Neural cell (in vitro differentiated cells): ENCODE measurements around the gene COX7A2L. TPM values are rescaled to one million over a fixed set of nuclear protein-coding genes. Genes with fewer than 3 reads are reported as not detected.
"Not testable (repeated sequence)": the region's sequence is repeated elsewhere in the genome, so short reads cannot be mapped to it uniquely, and the experiment has no call there.

Experiments
- H2AFZ ChIP-seq: fragments of 200-600, 300-800 bp; sonication (generic), shearing (Covaris generic); 2 replicates; pipeline ENCODE4 v1.6.0; 2014; ENCODE audit warnings: low read depth, mild to moderate bottlenecking, antibody characterized with exemption, low read length, moderate library complexity
- H3F3A ChIP-seq: fragments of 200-600 bp; shearing (Covaris generic); 2 replicates; pipeline ENCODE4 v1.6.1; 2016; ENCODE audit warnings: mild to moderate bottlenecking, moderate library complexity, mixed read lengths, antibody characterized with exemption, low read length; ENCODE audit not compliant: insufficient read depth, poor library complexity, severe bottlenecking
- H3K27ac ChIP-seq: fragments of 200-600, 300-800 bp; sonication (generic), shearing (Covaris generic); 2 replicates; pipeline ENCODE4 v1.5.1; 2014; ENCODE audit warnings: mild to moderate bottlenecking, low read length, moderate library complexity
- H3K27me3 ChIP-seq: fragments of 300-800, 200-600 bp; sonication (generic), shearing (Covaris generic); 2 replicates; pipeline ENCODE4 v1.6.0; 2014; ENCODE audit warnings: mild to moderate bottlenecking, low read depth, low read length, moderate library complexity; ENCODE audit not compliant: insufficient read depth
- H3K36me3 ChIP-seq: fragments of 300-800, 200-600 bp; sonication (generic), shearing (Covaris generic); 2 replicates; pipeline ENCODE4 v1.5.1; 2014; ENCODE audit warnings: mild to moderate bottlenecking, antibody characterized with exemption, low read length, moderate library complexity; ENCODE audit not compliant: insufficient read depth
- H3K4me2 ChIP-seq: fragments of 300-800, 200-600 bp; sonication (generic), shearing (Covaris generic); 2 replicates; pipeline ENCODE4 v1.6.0; 2014; ENCODE audit warnings: mild to moderate bottlenecking, low read length
- H3K4me3 ChIP-seq: fragments of 300-800, 200-600 bp; sonication (generic), shearing (Covaris generic); 2 replicates; pipeline ENCODE4 v1.5.1; 2014; ENCODE audit warnings: mild to moderate bottlenecking, low read length, moderate library complexity
- H3K79me2 ChIP-seq: fragments of 200-600 bp; shearing (Covaris generic); replicated peaks from 2 replicates; pipeline ENCODE4 v1.6.0; 2014; ENCODE audit warnings: mild to moderate bottlenecking, low read length, moderate library complexity; ENCODE audit not compliant: insufficient read depth
- H3K9ac ChIP-seq: fragments of 300-800, 200-600 bp; sonication (generic), shearing (Covaris generic); 2 replicates; pipeline ENCODE4 v1.6.1; 2016; ENCODE audit warnings: mild to moderate bottlenecking, low read length, mixed read lengths
- H3K9me2 ChIP-seq: fragments of 200-600 bp; shearing (Covaris generic); 2 replicates; pipeline ENCODE4 v1.6.1; 2016; ENCODE audit warnings: mild to moderate bottlenecking, low read length, mixed read lengths; ENCODE audit not compliant: insufficient read depth
- H3K9me3 ChIP-seq: fragments of 200-600, 300-800 bp; sonication (generic), shearing (Covaris generic); 2 replicates; pipeline ENCODE4 v1.6.1; 2016; ENCODE audit warnings: mild to moderate bottlenecking, mixed run types, low read length, moderate library complexity, mixed read lengths
- H4K20me1 ChIP-seq: fragments of 200-600 bp; shearing (Covaris generic); 2 replicates; pipeline ENCODE4 v1.6.1; 2016; ENCODE audit warnings: mild to moderate bottlenecking, mixed run types; ENCODE audit not compliant: insufficient read depth
- CTCF ChIP-seq: fragments of 450-650 bp; IDR thresholded peaks from 2 replicates; pipeline ENCODE4 v1.5.1; 2014; ENCODE audit warnings: antibody characterized with exemption, mild to moderate bottlenecking, moderate library complexity; ENCODE audit not compliant: poor library complexity, severe bottlenecking
- EP300 ChIP-seq: fragments of 450-650 bp; conservative IDR thresholded peaks from 2 replicates; pipeline ENCODE4 v1.6.1; 2014; ENCODE audit warnings: antibody characterized with exemption, mild to moderate bottlenecking, moderate library complexity; ENCODE audit not compliant: poor library complexity, severe bottlenecking
- EZH2 ChIP-seq: fragments of 200-600, 300-800 bp; shearing (Covaris generic), sonication (generic); IDR thresholded peaks from 2 replicates; pipeline ENCODE4 v1.6.1; 2014; ENCODE audit warnings: antibody characterized with exemption, low read length, borderline replicate concordance, mild to moderate bottlenecking; ENCODE audit not compliant: insufficient read depth, poor library complexity, severe bottlenecking
- MXI1 ChIP-seq: fragments of 450-650 bp; conservative IDR thresholded peaks from 2 replicates; pipeline ENCODE4 v1.6.1; 2014; ENCODE audit warnings: antibody characterized with exemption, mild to moderate bottlenecking; ENCODE audit not compliant: poor library complexity, severe bottlenecking
- POLR2AphosphoS5 ChIP-seq: IDR thresholded peaks from 2 replicates; pipeline ENCODE4 v1.6.1; 2012
- RAD21 ChIP-seq: fragments of 450-650 bp; conservative IDR thresholded peaks from 2 replicates; pipeline ENCODE4 v1.6.1; 2014; ENCODE audit warnings: antibody characterized with exemption, mild to moderate bottlenecking, moderate library complexity
- REST ChIP-seq: IDR thresholded peaks from 2 replicates; pipeline ENCODE4 v1.6.1; 2012; ENCODE audit warnings: borderline replicate concordance
- SMC3 ChIP-seq: fragments of 450-650 bp; conservative IDR thresholded peaks from 2 replicates; pipeline ENCODE4 v1.6.1; 2014; ENCODE audit warnings: antibody characterized with exemption, mild to moderate bottlenecking, moderate library complexity; ENCODE audit not compliant: poor library complexity
- TAF1 ChIP-seq: IDR thresholded peaks from 2 replicates; pipeline ENCODE4 v1.6.1; 2012; ENCODE audit warnings: low read depth
- polyA plus RNA-seq: library from polyadenylated mRNA; depleted of rRNA; stranded (reverse); fragments of >200 nt; gene quantifications from 2 replicates; pipeline ENCODE4 v1.2.3, GENCODE V29; 2014

The COX7A2L gene
- polyA plus RNA-seq, 1 donor from 2014 or later, result 425 TPM

GRCh38 chr2:42401773-42402172 is 40.8 kb upstream of the COX7A2L start:
- H3K4me3 ChIP-seq, result no peak overlapping the region
- no peak overlapping the region for H3K9ac ChIP-seq
- no peaks in the 10 kb centered on the region for H3K79me2 ChIP-seq
- no peak overlapping the region for H3K4me2 ChIP-seq
- H3K27ac ChIP-seq, result no peak overlapping the region
- TF ChIP-seq SMC3 (no peak), POLR2AphosphoS5 (no peak), REST (no peak), TAF1 (no peak), CTCF (no peak), EZH2 (no peak), MXI1 (no peak), RAD21 (no peak), EP300 (no peak)
- H3K27me3 ChIP-seq, result no peaks in the 10 kb centered on the region
- no peak overlapping the region for H2AFZ ChIP-seq
- no peaks in the 10 kb centered on the region for H3K9me3 ChIP-seq
- no peaks in the 10 kb centered on the region for H3K9me2 ChIP-seq
- H3K36me3 ChIP-seq, result no peaks in the 10 kb centered on the region
- no peaks in the 10 kb centered on the region for H3F3A ChIP-seq
- H4K20me1 ChIP-seq, result no peaks in the 10 kb centered on the region

GRCh38 chr2:42398052-42398451 is 37.0 kb upstream of the COX7A2L start:
- H3K9me3 ChIP-seq, H3K4me3 ChIP-seq, H3K27ac ChIP-seq, H3K4me2 ChIP-seq, H3K27me3 ChIP-seq, H3F3A ChIP-seq, H3K79me2 ChIP-seq, H4K20me1 ChIP-seq, H2AFZ ChIP-seq, H3K9me2 ChIP-seq, H3K9ac ChIP-seq, H3K36me3 ChIP-seq: not testable (repeated sequence)

GRCh38 chr2:42393320-42393719 is 32.3 kb upstream of the COX7A2L start:
- not testable (repeated sequence) for H2AFZ ChIP-seq, H3K4me2 ChIP-seq, H3K27me3 ChIP-seq, H3K79me2 ChIP-seq, H4K20me1 ChIP-seq, H3K9me3 ChIP-seq, H3K9ac ChIP-seq, H3K9me2 ChIP-seq, H3K27ac ChIP-seq, H3K4me3 ChIP-seq, H3K36me3 ChIP-seq, H3F3A ChIP-seq
